Stimulated activated CD4-positive, alpha-beta T cell treated with anti-CD3 and anti-CD28 coated beads, Interleukin-12 subunit alpha, Interleukin-12 subunit beta, amount 100 ng/mL, for 48 hours (primary cell): Measurements from ENCODE around the gene VILL.

ENCODE experiments used
- DNase-seq, 3 donors: peaks; one replicate each; pipeline ENCODE4 v3.0.0-alpha.2; 2020; ENCODE audit warnings: low read depth in 2 of 3, low spot score in 1 of 3

VILL gene

GRCh38 chr3:37990527-37990926 is at the start of gene VILL:
VILL (plus strand) TSS chr3:37990786; CDS start chr3:37993673, 2,887 bp downstream.
- DNase-seq, result no peak

DNA sequence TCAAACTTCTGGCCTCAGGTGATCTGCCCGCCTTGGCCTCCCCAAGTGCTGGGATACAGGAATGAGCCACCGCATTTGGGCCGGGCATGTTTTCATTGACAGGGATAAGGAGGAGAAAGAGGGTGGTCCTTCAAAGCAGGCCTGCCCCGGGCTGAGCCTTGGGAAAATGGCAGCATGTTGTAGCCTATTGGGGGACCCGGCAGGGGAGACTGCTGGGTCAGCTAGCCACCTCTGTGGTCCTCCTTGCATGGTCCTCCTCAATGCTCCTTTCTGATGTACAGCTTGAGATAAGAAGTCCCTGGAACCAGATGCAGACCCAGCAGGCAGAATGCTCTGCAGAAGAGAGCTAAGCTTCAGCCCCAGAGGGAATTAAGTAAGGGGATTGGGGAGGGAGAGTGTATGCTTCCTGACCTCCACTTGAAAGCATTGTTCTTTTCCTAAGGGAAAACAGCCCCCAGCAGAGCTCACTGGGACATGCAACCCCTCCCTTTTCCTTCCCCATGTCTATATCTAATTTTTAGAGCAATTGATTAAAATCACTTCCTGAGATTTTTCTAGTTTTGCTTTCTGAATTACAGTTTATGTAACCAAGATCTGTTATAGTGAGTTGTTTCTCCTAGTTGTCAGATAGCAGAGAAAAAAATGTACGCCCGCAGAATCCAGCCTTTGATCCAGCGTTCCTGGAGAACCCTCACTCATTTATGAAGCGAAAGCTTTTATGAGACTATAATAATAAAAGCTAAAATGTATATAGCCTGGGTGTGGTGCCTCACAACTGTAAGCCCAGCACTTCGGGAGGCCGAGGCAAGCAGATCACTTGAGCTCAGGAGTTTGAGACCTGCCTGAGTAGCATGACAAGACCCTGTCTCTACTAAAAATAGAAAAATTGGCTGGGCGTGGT is 48.7 kb upstream of the VILL start:
- DNase-seq, result no peak

GRCh38 chr3:37942646-37943045 is 47.9 kb upstream of the VILL start:
- no peak for DNase-seq

GRCh38 chr3:37943126-37943525 is 47.5 kb upstream of the VILL start:
- DNase-seq, result no peak

GRCh38 chr3:37943631-37944314 is 46.8 kb upstream of the VILL start:
- DNase-seq, result no peak

DNA sequence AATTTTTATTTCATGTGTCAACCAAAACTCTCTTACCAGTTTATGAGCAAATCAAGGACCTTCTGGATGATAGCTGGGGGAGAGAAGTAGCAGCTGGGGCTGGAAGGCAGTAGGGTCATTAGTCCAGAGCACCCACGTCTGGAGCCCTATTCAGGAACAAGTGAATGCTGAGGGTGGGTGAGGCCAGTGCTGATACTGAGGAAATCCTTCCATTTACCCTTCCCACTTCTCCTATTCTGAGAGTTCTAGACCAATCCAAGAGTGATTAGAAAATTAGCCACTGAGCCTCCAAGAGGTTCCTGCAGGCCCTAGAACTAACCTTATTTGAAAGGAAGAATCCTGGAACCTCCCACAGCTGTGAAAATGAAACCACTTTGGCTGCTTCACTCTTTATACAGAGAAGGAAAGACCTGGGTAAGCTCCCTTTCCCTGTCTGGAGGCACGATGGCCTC is 46.2 kb upstream of the VILL start:
- no peak for DNase-seq

GRCh38 chr3:37945156-37945806 is 45.3 kb upstream of the VILL start:
- no peak for DNase-seq

DNA sequence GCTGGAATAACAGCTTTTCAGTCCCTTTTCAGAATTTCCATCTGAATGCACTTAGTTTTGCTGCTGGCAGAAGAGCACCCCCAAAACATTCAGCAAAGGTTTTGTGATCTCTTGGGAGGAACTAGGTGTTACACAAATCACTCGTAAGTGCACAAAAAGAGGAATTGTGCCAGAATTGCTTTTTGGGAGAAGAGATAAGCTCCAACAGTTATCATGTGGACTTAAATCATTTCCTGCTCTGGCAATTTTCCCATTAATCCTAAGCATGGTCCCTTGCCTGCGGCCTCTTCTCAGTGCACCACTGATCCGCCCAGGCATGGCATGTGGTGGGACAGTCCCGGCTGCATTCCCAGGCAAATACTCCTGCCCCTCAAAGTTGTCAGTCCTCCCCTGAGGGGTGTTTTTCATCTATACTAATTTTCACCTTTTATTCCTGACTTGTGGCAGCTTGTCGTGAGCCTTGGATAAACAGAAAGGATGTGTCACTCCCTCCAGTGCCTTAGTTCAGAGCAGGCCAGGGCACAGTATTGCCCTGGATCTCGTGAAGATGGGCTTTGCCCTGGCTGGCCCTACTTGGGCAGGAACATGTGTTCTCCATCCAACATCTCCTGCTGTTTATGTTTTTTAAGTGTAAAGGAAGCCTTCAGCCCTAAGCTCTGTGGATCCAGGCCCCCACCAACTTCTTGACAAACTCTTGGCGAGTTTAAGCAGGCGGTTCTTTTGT is 44.6 kb upstream of the VILL start:
- no peak for DNase-seq

- DNase-seq, result no peak
These were observed 44.1 kb upstream of the VILL start for GRCh38 chr3:37946531-37946889.

DNA sequence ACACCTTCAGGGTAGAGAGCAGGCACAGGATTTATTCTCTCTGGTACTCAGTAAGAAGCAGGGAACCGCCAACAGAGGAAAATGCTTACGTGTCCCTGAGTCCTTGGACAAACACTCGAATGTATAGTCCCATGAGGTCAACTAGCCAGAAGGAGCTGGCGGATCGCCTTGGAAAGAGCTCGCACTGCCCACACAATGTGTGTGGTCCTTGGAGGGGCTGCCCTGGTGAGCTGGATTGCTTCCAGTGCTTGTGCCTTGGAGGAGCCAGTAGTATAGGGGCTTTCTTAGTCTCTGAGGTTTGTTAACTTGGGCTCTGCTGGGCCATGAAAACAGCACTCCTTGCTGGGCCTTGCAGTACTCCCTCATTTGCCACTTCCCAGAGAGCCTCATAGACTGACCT is 40.7 kb upstream of the VILL start:
- DNase-seq, result no peak

GRCh38 chr3:37952564-37952963 is 38.0 kb upstream of the VILL start:
- DNase-seq, result no peak

- no peak for DNase-seq
These were observed 37.4 kb upstream of the VILL start for GRCh38 chr3:37953226-37953625.

GRCh38 chr3:37953707-37954394 is 36.7 kb upstream of the VILL start:
- no peak for DNase-seq

DNA sequence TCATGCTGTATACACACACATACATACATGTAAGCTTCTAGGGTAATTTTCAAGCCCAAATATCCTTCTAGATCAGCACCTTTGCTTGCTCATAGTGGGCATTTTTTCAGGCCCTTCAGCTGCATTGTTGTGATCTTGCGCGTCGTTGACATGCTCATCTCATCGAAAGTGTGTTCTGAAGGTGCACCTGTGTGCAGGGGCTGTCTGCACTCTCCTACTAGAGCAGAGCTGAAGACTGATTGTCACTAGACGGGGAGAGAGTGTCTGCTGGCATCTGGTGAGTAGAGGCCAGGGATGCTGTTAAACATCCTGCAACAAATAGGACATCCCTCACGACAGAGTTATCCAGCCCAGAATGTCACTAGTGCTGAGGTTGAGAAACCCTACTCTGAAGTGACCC is 35.7 kb upstream of the VILL start:
- DNase-seq, result no peak

- DNase-seq, result no peak
These were observed 34.5 kb upstream of the VILL start for GRCh38 chr3:37955918-37956707.

- DNase-seq, result no peak
These were observed 33.7 kb upstream of the VILL start for GRCh38 chr3:37956723-37957538.

GRCh38 chr3:37957539-37957936 is 33.0 kb upstream of the VILL start:
- DNase-seq, result no peak

DNA sequence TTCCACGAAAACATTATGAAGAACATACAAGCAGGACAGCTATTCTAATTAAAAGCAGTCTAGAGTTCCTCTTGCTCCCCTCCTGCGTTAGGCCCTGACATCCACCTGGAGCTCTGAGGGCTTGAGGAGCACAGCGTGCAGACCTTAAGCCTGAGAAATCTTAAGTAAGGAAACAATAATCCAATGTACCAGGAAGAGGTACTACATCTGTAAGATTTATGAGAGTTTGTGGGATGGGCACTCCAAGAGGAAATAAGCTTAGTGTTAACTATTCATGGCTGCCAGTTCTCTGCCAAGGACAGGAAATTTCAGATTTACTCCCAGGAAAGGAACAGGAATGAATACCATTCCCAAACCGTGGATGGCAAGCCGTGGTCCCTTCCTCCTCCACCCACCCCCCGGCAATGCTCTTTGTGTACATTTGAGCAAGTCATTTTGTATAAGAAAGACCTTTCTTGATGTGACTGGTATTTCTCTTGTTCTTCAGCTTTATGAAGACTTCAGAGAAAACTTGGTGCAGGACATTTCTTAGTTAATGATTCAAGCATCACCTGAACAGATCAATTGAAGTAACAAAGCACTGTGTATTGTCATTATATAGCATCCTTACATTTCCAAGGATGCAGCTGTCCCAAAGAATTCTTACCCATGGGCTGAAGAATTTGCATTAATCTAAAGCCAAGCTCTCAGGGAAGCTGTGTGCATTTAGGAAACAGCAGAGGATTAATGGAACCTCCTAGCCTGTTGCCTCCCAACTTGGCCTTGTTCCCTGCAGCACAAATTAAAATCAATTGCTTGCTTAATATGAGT is 28.8 kb upstream of the VILL start:
- DNase-seq, result no peak
